HG02642 (cell line): ENCODE data around the gene SRM.
"Not testable (repeated sequence)": the region's sequence is repeated elsewhere in the genome, so short reads cannot be mapped to it uniquely, and the experiment has no call there.

Source experiments
- ATAC-seq: cut with Tn5 transposase; IDR thresholded peaks from one replicate; pipeline ENCODE4 v1.9.1; 2021; ENCODE audit warnings: mild to moderate bottlenecking; ENCODE audit not compliant: unreplicated experiment, poor library complexity

SRM gene

DNA sequence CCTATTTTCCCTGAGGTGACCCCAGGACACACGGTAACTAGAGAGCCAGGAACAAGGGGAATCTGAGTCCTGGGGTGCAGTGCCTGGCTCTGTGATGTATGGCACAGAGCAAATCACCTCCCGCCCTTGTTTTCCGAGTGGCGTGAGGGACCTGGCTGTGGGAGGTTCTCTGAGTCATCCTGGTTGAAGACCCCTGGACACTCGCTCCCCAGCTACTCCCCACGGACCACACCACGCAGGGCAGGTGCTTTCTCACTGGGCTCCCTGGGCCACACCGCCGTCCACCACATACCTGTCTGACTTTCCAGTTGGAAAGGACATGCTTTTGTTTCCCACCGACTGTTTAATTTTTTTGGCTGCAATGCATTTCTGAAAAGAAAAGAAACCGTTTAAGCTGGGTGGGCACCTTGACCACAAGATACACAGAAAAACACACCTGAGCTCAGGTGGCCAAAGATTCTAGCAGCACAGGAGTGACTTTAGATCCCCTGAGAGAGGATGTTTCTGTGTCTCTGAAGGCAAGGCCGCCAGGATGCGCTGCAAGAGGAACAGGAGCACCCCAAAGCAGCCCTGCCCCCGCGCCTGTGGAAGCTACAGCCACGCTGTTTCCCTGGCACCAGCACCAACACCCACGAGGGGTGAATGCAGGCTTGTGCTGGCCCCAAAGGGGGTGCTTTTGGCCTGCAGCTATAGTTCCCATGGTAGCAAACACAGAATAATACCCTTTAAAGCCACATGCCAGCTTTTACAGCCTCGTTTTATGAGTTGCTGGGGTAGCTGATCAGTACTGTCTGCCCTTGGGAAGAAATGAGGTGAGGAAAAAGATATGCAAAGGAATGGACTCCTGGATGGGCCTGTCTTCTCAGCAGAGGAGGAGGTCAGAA lies 8.1 kb upstream of the SRM start:
- no peak for ATAC-seq

DNA sequence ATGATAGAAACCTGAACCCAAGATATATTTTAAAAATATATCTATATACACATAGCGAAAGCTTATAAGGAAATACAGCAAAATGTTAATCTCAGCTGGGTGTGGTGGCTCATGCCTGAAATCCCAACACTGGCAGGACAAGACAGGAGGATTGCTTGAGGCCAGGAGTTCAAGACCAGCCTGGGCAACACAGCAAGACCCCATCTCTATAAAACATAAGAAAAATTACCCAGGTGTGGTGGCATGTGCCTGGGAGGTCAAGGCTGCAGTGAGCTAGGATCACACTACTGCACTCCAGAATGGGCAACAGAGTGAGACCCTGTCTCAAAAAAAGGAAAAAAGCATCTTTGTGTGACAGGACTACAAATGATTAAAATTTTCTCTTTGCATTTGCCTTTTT lies 6.0 kb upstream of the SRM start:
- ATAC-seq, result no peak

DNA sequence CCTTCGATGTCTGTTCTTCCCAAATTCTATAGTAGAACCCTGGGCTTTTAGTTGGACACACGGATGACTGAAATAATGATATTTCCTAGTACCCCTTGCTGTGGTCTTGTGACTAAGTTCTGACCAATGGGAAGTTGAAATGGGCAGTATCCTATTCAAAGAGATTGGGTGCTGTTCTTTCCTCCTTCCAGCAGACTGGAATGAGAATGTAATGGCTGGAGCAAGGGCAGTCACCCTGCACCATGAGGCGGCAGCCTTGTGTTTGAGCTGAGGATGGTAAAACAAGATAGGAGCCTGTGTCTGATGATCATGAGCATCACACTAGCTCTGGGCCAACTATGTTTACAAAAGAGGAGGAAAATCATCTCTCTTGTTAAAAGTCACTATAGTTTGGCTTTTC lies 5.1 kb upstream of the SRM start:
- ATAC-seq, result no peak

DNA sequence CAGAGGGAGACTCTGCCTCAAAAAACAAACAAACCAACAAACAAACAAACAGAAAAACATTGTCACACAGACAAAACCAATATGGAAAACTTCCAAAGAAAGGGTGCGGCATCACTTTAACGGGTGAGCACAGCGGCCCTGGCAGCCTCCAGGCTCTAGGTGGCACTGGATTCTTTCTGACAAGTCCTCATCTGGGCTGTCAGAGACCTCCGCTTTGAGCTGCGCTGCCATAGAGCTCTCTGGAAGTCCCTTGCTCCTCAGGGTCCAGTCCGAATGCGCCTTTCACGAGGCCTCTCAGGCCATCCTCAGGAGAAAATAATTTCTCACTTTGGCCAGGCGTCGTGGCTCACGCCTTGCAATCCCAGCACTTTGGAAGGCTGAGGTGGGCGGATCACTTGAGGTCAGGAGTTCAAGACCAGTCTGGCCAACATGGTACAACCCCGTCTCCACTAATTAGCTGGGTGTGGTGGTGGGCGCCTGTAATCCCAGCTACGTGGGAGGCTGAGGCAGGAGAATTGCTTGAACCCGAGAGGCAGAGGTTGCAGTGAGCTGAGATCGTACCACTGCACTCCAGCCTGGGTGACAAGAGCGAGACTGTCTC lies 4.2 kb upstream of the SRM start:
- ATAC-seq, result not testable (repeated sequence)

DNA sequence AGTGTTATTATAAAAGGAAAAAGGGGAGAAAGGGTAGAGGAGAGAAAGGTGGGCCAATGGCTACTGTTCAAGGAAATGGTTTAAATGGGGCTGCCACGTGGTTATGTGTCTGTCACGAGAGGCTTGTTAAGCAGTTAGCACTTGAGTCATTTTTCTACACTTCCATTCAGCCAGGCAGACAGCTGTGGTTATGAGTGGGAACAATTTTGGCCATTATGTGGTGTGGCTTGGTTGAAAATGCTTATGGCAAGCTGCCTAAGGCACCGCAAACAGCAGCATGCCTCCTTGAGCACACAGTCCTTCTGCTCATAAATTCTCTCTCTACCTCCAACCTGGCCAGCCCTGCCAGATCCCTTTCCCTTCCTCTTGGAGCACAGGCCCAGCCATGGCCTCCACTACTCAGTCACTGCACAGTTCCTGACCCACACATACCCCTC lies 3.2 kb upstream of the SRM start:
- no peak for ATAC-seq

DNA sequence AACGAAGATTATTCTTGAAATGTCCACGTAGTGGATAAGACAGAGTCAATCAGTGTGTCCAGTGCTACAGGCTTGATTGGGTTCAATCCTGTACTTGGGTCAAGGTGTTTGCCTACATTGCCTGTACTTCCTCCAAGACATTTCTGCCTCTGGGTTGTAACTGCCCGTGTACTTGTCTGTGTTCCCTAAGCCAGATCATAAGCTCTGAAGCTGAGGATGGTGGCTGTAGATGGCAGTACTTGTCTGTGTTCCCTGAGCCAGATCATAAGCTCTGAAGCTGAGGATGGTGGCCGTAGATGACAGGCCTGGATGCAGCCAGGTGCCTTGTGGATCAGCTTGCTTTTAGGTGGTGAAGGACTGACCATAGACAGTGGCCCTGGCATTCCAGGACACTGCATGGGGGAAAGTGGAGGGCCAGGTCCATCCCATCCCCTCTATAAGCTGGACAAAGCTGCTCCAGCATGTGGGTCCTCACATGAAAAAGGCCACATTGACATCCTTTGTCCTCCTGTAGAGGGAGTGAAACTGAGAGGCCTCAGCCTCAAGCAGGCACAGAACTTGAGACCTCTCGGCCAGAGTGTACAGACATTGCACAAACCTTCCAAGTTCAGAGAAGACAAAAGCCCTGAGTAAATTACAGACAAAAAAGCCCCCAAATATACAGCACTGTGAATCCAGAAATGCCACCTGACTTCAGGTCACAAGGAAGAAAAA lies 2.0 kb upstream of the SRM start:
- no peak for ATAC-seq

DNA sequence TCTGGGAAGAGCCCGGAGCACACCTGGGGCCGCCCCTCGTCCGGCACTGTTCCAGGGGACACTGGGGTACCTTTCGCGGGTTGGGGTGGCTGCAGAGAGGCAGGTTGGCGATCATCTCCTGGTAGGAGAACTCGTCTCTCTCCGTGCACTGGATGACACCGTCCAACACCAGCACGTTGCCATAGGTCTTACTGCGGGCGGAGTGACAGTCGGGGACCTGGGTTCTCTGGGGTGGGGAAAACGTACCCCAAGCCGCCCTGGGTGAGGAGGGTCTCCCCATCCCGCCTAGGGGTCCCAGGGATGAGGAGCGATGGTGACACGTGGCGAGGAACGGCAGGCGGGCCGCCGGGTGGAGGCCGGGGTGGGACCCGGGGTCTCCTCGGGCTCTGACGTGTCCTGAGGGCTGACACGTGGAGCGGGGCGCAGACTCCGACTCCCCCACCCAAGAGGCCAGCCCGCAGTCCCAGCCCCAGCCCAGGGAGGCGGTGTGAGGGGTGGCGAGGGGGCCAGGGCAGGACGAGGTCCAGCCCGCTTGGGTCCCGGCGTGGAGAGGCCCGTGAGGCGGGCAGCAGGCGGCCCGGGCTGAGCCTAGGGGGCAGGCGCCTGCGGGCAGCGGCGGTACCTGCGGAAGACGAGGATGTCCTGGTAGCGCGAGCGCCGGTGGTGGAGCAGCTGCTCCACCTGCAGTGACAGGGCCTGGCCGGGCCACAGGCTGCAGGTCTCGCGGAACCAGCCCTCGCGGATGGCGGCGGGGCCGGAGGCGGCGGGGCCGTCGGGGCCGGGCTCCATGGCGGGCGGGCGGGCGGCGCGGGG lies 457 bp downstream of the SRM start:
- peak; percentile 20 for ATAC-seq

DNA sequence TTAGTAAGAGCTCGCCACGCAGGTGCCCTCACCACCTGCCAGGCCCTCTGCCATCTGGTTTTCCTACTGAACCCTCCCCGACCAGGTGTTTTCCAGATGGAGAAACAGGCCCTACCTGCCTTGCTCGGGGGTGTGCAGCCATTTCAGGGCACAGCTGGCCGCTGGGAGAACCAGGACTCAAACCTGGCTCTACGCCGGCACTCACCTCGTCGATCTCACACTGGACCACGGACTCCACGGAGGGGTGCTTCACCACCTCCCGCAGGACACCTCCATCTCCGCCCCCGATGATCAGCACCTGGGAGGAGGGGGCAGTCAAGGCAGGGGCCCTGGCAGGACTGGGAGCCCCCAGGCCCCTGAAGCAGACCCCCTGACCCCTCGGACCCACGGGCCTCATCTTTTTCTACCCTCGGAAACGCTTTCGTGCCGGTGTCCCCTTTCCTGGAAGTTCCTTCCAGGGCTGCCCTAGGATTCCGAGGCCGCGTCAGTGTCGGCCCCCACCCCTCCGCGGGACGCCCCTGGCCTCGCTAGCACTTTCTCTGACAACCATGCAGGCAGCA lies 1.1 kb downstream of the SRM start:
- no peak for ATAC-seq

DNA sequence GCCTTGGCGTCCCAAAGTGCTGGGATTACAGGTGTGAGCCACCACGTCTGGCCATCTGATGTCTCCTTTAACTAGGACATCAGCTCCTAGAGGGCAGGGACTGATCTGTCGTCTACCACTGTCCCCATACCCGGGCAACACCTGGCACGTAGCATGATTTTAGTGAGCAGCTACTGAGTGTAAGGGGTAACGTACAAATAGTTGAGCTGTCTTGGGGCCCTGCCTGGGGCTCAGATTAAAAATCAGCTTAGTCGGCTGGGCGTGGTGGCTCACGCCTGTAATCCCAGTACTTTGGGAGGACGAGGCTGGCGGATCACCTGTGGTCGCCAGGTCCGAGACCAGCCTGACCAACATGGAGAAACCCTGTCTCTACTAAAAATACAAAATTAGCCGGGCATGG lies 1.8 kb downstream of the SRM start:
- no peak for ATAC-seq

DNA sequence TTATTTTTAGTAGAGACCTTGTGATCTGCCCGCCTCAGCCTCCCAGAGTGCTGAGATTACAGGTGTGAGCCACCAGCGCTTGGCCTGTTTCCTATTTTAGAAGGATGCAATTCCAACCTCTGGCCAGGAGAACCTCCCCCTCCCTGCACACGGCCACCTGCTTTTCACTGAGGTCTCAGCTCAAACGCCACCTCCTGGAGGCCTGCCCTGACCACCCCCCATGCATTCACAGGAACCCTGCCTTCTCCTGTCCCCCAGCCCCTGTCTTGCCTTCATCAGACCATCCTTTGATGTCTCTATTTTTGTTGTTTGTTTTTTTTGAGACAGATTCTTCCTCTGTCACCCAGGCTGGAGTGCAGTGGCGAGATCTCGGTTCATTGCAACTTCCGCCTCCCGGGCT lies 2.3 kb downstream of the SRM start:
- no peak for ATAC-seq

DNA sequence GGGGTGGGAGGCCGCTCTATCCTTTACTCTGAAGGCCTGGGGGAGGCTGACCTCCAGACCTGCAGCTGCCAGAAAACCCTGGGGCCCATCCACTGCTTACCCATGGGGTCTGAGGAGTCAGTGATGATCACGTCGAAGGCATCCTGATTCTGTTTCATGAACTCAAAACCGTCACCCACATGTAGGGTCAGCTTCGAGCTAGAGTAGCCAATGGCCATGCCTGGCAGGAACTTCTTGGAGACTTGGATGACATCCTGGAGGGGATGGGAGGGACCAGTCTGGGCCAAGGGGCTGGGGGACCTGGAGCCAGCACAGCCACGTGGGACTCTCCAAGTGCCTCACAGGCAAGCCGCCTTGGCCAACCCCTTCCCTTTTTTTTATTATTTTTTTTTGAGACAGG lies 3.3 kb downstream of the SRM start:
- no peak for ATAC-seq

DNA sequence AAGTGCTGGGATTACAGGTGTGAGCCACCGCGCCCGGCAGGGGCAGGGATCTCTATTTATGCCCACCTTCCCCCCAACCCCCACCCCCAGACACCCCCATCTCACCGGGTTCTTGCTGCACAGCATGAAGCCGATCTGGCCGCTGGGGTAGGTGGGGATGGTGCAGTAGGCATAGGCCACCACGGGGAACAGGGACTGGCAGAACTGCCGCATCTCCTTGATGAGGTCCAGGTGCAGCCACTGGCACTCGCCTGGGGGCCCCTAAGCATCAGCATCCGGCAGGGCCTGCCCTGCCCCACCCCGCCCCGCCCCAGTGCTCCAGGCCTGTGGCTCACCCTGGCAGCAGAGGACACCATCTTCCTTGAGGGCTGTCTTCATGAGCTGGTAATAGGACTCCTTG lies 4.1 kb downstream of the SRM start:
- ATAC-seq, result no peak

DNA sequence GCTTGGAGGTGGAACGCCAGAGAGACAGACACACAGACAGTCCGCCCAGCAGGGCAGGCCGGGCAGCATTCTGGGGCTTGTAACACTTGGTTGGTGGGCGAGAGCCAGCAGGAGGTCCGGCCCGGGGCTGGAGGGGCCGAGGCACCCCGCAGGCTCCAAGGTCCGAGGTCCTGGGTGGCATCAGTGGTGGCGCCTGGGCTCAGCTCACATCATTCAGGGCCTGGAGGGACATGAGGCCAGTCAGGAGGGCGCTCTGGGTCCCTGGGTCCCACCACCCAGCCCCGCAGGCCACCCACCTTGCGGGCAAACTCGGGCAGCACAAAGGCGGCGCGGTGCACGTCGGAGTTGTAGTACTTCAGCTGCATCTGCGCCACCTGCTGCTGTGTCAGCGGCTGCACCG lies 5.2 kb downstream of the SRM start:
- no peak for ATAC-seq

DNA sequence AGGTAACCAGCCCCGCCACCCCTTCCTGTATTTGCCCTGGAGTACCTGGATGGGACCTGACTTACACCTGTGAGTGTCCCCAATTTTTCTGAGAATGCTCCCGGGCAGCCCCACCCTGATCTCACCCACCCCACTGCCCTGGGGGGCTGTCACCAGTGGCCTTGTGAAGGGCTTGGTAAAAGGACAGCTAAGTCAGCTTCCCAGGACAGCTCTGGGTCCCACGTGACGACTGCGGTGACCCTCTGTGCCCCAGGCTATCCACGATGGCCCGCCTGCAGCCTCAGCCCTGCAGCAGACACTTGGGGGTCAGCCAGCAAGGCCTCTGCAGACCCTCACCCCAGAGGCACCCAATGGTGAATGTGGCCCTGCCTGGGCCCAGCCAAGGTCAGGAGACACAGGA lies 5.6 kb downstream of the SRM start:
- ATAC-seq, result no peak

DNA sequence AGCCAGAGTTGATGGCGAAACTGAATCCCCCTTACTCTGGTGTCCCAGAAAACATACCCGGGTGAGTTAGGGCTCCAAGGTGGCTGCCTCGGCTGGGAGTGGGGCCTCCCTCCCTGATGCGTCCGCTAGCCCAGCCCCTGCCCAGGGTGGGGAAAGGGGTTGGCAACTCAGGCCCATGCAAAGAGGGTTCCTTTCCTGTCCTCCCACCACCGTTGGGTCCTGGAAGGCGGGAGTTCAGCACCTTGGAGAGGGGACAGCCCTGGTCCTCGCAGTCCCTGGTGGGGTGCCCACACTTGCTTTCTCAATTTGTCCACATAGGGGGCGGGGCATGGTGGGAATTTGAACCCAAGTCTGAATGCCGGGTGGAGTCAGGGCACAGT lies 6.1 kb downstream of the SRM start:
- no peak for ATAC-seq

DNA sequence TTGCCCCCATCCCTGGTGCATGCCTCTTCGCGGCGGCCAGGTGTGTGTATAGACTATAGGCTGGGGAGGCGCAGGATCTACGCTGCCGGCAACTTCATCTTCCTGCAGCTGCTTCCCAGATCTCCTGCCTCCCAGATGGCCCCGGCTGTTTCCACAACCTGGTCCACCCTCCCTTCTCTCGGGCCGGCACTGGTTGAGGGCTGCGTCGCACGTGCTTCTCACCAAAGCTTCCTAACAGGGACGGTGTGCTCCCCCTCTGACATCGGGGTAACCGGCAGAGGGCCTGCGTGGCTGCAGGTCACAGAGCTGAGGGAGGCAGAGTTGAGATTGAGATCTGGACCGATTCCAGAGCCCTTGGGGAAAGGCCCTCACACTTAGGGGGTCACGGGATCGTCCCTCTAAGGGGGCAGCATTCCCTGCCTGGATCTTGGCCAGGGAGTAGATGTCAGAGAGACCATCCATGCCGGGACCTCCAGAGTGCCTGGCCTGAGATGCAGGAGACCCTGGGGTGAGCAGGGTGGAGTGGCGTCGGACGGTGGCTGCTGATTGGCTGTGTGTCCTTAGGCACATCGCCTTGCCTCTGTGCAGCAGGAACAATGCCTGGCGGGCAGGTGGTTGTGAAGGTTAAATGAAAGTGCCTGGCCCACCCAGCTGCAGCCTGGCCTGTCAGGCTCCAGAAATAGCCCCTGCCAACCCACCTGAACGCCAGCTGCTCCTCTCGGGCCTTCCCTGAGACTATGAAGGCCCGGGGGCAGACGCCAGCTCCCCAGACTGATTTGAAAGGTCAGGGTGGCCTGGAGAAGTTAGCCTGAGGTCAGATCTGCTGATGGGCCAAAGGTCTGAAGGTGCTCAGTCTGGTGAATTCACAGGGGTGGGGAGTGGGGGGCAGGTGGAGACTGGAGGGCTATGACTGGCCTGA lies 6.7 kb downstream of the SRM start:
- ATAC-seq, result no peak

DNA sequence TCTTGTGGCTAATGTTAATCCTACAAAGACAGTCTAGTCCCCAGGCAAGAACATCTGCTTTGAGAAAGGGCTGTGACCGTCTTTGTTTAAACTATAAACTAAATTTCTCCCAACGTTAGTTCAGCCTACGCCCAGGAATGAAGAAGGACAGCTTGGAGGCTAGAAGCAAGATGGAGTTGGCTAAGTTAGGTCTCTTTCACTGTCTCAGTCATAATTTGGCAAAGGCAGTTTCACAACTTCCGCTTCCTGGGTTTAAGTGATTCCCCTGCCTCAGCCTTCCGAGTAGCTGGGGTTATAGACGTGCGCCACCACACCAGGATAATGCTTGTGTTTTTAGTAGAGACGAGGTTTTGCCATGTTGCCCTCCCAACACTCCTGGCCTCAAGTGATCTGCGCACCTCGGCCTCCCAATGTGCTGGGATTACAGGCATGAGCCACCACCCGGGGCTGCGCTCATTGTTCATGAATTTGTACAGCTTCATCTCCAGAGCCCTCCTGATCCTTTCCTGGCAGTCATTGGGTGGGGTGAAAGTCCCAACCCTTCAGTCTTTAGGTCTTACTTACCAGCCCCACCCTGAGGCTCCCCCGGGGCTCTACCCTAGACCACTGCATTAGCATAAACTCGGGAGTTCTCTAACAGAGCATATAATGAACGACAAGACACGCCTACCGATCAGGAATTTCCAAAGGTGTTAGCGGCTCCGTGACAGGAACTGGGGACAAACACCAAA lies 7.9 kb downstream of the SRM start:
- no peak for ATAC-seq

DNA sequence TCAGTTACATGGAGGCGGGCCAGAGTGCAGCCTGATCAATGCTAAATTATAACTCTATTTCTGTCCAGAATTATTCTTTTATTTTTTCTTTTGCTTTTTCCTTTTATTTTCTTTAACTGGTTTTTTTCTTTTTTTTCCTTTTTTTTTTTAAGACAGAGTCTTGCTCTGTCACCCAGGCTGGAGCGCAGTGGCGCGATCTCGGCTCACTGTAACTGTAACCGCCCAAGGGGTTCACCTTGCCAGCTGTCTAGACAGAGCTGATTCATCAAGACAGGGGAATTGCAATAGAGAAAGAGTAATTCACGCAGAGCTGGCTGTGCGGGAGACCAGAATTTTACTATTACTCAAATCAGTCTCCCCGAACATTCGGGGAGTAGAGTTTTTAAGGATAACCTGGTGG lies 8.7 kb downstream of the SRM start:
- ATAC-seq, result not testable (repeated sequence)
